HCT116 (cell line): ENCODE results near the gene CD83. TPM values are rescaled to one million over a fixed set of nuclear protein-coding genes. Genes with fewer than 3 reads are reported as not detected.

Experiments
- ATAC-seq: fragments of 200-7000 bp; cut with Tn5 transposase; 2 replicates; pipeline ENCODE4 v1.9.1; 2020; ENCODE audit warnings: mild to moderate bottlenecking, moderate library complexity
- BruUV-seq: library from RNA; stranded (reverse); fragments of 400-500 nt; replicated peaks from 2 replicates; lab custom pipeline; 2021; lab: Mats Ljungman, UMichigan
- CTCF ChIA-PET: fragments of 300-600 bp; sonication (Branson Sonifier 250); formaldehyde crosslinking; loops from one replicate; lab custom pipeline; 2021; ENCODE audit warnings: antibody characterized with exemption; lab: Charles Lee
- POLR2A ChIA-PET: fragments of 300-600, 350-600 bp; sonication (Branson Sonifier 250); formaldehyde crosslinking; loops from one replicate; lab custom pipeline; 2021; ENCODE audit warnings: antibody characterized with exemption; lab: Charles Lee
- RAD21 ChIA-PET, 2 experiments: fragments of 300-600 bp; sonication (Branson Sonifier 250); formaldehyde crosslinking; loops; one replicate each; lab custom pipeline; 2023; ENCODE audit warnings: low total read pairs in 2 of 2; ENCODE audit not compliant: uncharacterized antibody in 2 of 2, unreplicated experiment in 2 of 2, low non-redundant PET in 1 of 2; lab: Charles Lee
- DNase-seq: peaks from one replicate; pipeline ENCODE4 v3.0.0-alpha.2; 2010; ENCODE audit warnings: low read depth, low spot score
- H2AFZ ChIP-seq: fragments of 200-600 bp; shearing (Covaris generic), sonication (generic); 2 replicates; pipeline ENCODE4 v1.6.1; 2017; ENCODE audit warnings: low read depth, mixed run types, mixed read lengths, antibody characterized with exemption, low read length; ENCODE audit not compliant: poor library complexity, severe bottlenecking
- H3K27ac ChIP-seq: 2 replicates; pipeline ENCODE4 v1.5.1; 2012; ENCODE audit warnings: low read depth, low read length
- H3K27me3 ChIP-seq: fragments of 200-600 bp; sonication (generic); 2 replicates; pipeline ENCODE4 v1.6.1; 2016; ENCODE audit warnings: mixed run types, low read length, mixed read lengths; ENCODE audit not compliant: insufficient read depth
- H3K36me3 ChIP-seq, 2 experiments: fragments of 200-500 bp in 1 of 2; fragments of 200-600 bp in 1 of 2; sonication (Bioruptor generic) in 1 of 2; sonication (generic) in 1 of 2; 2 replicates each; pipeline versions ENCODE4 v1.5.1 to v1.6.1; 2014 to 2016; ENCODE audit warnings: low read length in 2 of 2, inconsistent platforms in 1 of 2, mixed read lengths in 1 of 2, mixed run types in 1 of 2; ENCODE audit not compliant: insufficient read depth in 2 of 2, control insufficient read depth in 1 of 2
- H3K4me1 ChIP-seq, 2 experiments: fragments of 200-600 bp in 1 of 2; sonication (generic) in 1 of 2; 2 replicates each; pipeline versions ENCODE4 v1.5.1 to v1.6.1; 2012 to 2017; ENCODE audit warnings: low read length in 2 of 2, inconsistent platforms in 1 of 2, mild to moderate bottlenecking in 1 of 2, mixed read lengths in 1 of 2, mixed run types in 1 of 2, moderate library complexity in 1 of 2; ENCODE audit not compliant: insufficient read depth in 2 of 2, control insufficient read depth in 1 of 2
- H3K4me2 ChIP-seq: fragments of 200-600 bp; sonication (generic); 2 replicates; pipeline ENCODE4 v1.6.1; 2017; ENCODE audit warnings: mixed run types, low read length, mixed read lengths
- H3K4me3 ChIP-seq, 2 experiments: fragments of 200-600 bp in 1 of 2; sonication (generic) in 1 of 2; replicated peaks in 1 of 2; 2 replicates each; pipeline ENCODE4 v1.5.1; 2011 to 2016; ENCODE audit warnings: low read length in 2 of 2, control low read depth in 1 of 2, low read depth in 1 of 2, mild to moderate bottlenecking in 1 of 2, mixed read lengths in 1 of 2, mixed run types in 1 of 2
- H3K79me2 ChIP-seq: fragments of 200-600 bp; sonication (generic); 2 replicates; pipeline ENCODE4 v1.6.1; 2017; ENCODE audit warnings: mild to moderate bottlenecking, mixed run types, low read length, moderate library complexity, mixed read lengths; ENCODE audit not compliant: insufficient read depth
- H3K9ac ChIP-seq: fragments of 200-600 bp; sonication (generic); 2 replicates; pipeline ENCODE4 v1.6.1; 2016; ENCODE audit warnings: low read length, mixed read lengths
- H3K9me2 ChIP-seq: fragments of 200-600 bp; sonication (generic), shearing (Covaris generic); 2 replicates; pipeline ENCODE4 v1.6.1; 2017; ENCODE audit warnings: mixed run types, mild to moderate bottlenecking, moderate library complexity; ENCODE audit not compliant: insufficient read depth
- H3K9me3 ChIP-seq, 2 experiments: fragments of 200-500 bp in 1 of 2; fragments of 200-600 bp in 1 of 2; sonication (Bioruptor generic) in 1 of 2; sonication (generic) in 1 of 2; 2 replicates each; pipeline ENCODE4 v1.6.1; 2014 to 2017; ENCODE audit warnings: low read length in 2 of 2, mixed read lengths in 2 of 2, inconsistent platforms in 1 of 2, low read depth in 1 of 2, mild to moderate bottlenecking in 1 of 2, mixed run types in 1 of 2, moderate library complexity in 1 of 2; ENCODE audit not compliant: control insufficient read depth in 1 of 2, insufficient read depth in 1 of 2
- H4K20me1 ChIP-seq: fragments of 200-600 bp; sonication (generic), shearing (Covaris generic); 2 replicates; pipeline ENCODE4 v1.6.1; 2017; ENCODE audit warnings: mixed run types, mild to moderate bottlenecking, moderate library complexity; ENCODE audit not compliant: insufficient read depth
- CBX3 ChIP-seq: IDR thresholded peaks from 2 replicates; pipeline ENCODE4 v1.6.1; 2012; ENCODE audit warnings: low read depth
- CTCF ChIP-seq, 3 experiments: fragments of 200-600 bp in 1 of 3; sonication (generic) in 1 of 3; IDR thresholded peaks in 2 of 3; conservative IDR thresholded peaks in 1 of 3; 2 replicates each; pipeline ENCODE4 v1.5.1; 2012 to 2017; ENCODE audit warnings: low read depth in 2 of 3, low read length in 2 of 3, antibody characterized with exemption in 1 of 3, borderline replicate concordance in 1 of 3, control low read depth in 1 of 3, mild to moderate bottlenecking in 1 of 3, mixed read lengths in 1 of 3, mixed run types in 1 of 3, moderate library complexity in 1 of 3; ENCODE audit not compliant: insufficient read depth in 1 of 3
- ELF1 ChIP-seq: IDR thresholded peaks from 2 replicates; pipeline ENCODE4 v1.6.1; 2012; ENCODE audit warnings: low read depth, borderline replicate concordance
- EZH2 ChIP-seq: fragments of 200-600 bp; sonication (generic); IDR thresholded peaks from 2 replicates; pipeline ENCODE4 v1.6.1; 2017; ENCODE audit warnings: antibody characterized with exemption, mixed run types
- EZH2phosphoT487 ChIP-seq: fragments of 200-600 bp; IDR thresholded peaks from 2 replicates; pipeline ENCODE4 v1.6.1; 2018; ENCODE audit warnings: antibody characterized with exemption, borderline replicate concordance
- FOSL1 ChIP-seq: IDR thresholded peaks from 2 replicates; pipeline ENCODE4 v1.6.1; 2012; ENCODE audit warnings: low read depth
- JUND ChIP-seq: IDR thresholded peaks from 2 replicates; pipeline ENCODE4 v1.6.1; 2012
- MAX ChIP-seq: IDR thresholded peaks from 2 replicates; pipeline ENCODE4 v1.6.1; 2012
- POLR2A ChIP-seq: IDR thresholded peaks from 2 replicates; pipeline ENCODE4 v1.7.0; 2011; ENCODE audit warnings: borderline replicate concordance; ENCODE audit not compliant: insufficient read depth, insufficient read length; ENCODE audit errors: extremely low read depth
- POLR2AphosphoS5 ChIP-seq: IDR thresholded peaks from 2 replicates; pipeline ENCODE4 v1.6.1; 2011; ENCODE audit warnings: mild to moderate bottlenecking, low read depth, low read length, moderate library complexity
- SIN3A ChIP-seq: IDR thresholded peaks from 2 replicates; pipeline ENCODE4 v1.6.1; 2012; ENCODE audit warnings: low read depth
- SP1 ChIP-seq: IDR thresholded peaks from 2 replicates; pipeline ENCODE4 v1.6.1; 2012; ENCODE audit warnings: low read depth
- TCF7L2 ChIP-seq: IDR thresholded peaks from 2 replicates; pipeline ENCODE4 v1.7.0; 2011; ENCODE audit warnings: borderline replicate concordance, inconsistent platforms; ENCODE audit not compliant: insufficient read depth, insufficient read length; ENCODE audit errors: extremely low read depth
- YY1 ChIP-seq: IDR thresholded peaks from 2 replicates; pipeline ENCODE4 v1.6.1; 2011; ENCODE audit warnings: low read length, low read depth, moderate library complexity, mild to moderate bottlenecking; ENCODE audit not compliant: insufficient replicate concordance; ENCODE audit errors: extremely low read depth
- ZBTB33 ChIP-seq: IDR thresholded peaks from 2 replicates; pipeline ENCODE4 v1.6.1; 2011; ENCODE audit warnings: mild to moderate bottlenecking, low read length, moderate library complexity; ENCODE audit not compliant: insufficient replicate concordance; ENCODE audit errors: extremely low read depth
- ZFX ChIP-seq: fragments of 450-650 bp; IDR thresholded peaks from 2 replicates; pipeline ENCODE4 v1.6.1; 2017
- intact Hi-C: fragments of 100-400 bp; cut with micrococcal nuclease; formaldehyde crosslinking; loops from 2 replicates; pipeline ENCODE4 v1.10.0; 2022
- total RNA-seq: library from RNA; stranded (reverse); gene quantifications from one replicate; pipeline ENCODE4 v1.2.1, GENCODE V29; 2021; ENCODE audit not compliant: unreplicated experiment
- TF ChIP-seq, protein P1 (sequence below): IDR thresholded peaks from 2 replicates; pipeline ENCODE4 v1.6.1; 2012; ENCODE audit warnings: low read depth

The CD83 gene
- total RNA-seq, 1 experiment from 2014 or later: 6.0 TPM

DNA sequence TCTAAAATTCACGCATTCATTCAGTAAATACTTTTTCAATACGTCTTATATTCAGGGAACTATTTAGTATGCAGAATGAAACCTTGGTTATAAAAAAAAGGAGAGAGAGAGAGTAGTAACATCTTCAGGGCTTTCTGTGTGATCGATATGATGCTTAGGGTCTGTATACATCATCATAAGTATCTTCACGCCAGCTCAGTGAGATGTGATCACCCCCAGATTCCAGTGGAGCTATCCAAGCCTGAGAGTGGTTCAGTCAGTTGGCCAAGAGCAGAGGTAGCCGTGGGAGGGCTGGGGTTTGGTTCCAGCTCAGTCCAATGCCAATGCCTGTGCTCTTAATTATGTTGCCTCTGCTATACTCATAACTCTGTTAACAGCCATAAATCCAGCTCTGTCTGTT lies 8.6 kb downstream of the CD83 start:
- DNase-seq (no peak), ATAC-seq (no peak)
- no peak overlapping the region for H3K4me2 ChIP-seq
- H3K79me2 ChIP-seq: no peaks in the 10 kb centered on the region
- no peaks in the 10 kb centered on the region for H3K27me3 ChIP-seq
- no peak overlapping the region for H3K27ac ChIP-seq
- H4K20me1 ChIP-seq: no peaks in the 10 kb centered on the region
- POLR2A ChIA-PET: no interaction called here
- H3K9ac ChIP-seq: no peak overlapping the region
- intact Hi-C loops: loop anchor here (10.0 kb wide), 1 partner anchor 1499 kb away; no protein-coding TSS in a partner anchor
- TF ChIP-seq FOSL1 (no peak), SIN3A (no peak), SP1 (no peak), CTCF (IDR thresholded peaks at IDR 0.05 in 2 of 3, conservative IDR thresholded peaks at IDR 0.05 in 1 of 3; ENCODE audit: borderline replicate concordance in 1 of 3, insufficient read depth in 1 of 3, low read depth in 2 of 3, low read length in 2 of 3) (no peak), CBX3 (no peak), YY1 (no peak), POLR2AphosphoS5 (no peak), EZH2phosphoT487 (no peak), ELF1 (no peak), MAX (no peak), EZH2 (no peak), POLR2A (no peak), ZFX (no peak), TCF7L2 (no peak), ZBTB33 (no peak), JUND (no peak)
- TF ChIP-seq, protein P1, sequence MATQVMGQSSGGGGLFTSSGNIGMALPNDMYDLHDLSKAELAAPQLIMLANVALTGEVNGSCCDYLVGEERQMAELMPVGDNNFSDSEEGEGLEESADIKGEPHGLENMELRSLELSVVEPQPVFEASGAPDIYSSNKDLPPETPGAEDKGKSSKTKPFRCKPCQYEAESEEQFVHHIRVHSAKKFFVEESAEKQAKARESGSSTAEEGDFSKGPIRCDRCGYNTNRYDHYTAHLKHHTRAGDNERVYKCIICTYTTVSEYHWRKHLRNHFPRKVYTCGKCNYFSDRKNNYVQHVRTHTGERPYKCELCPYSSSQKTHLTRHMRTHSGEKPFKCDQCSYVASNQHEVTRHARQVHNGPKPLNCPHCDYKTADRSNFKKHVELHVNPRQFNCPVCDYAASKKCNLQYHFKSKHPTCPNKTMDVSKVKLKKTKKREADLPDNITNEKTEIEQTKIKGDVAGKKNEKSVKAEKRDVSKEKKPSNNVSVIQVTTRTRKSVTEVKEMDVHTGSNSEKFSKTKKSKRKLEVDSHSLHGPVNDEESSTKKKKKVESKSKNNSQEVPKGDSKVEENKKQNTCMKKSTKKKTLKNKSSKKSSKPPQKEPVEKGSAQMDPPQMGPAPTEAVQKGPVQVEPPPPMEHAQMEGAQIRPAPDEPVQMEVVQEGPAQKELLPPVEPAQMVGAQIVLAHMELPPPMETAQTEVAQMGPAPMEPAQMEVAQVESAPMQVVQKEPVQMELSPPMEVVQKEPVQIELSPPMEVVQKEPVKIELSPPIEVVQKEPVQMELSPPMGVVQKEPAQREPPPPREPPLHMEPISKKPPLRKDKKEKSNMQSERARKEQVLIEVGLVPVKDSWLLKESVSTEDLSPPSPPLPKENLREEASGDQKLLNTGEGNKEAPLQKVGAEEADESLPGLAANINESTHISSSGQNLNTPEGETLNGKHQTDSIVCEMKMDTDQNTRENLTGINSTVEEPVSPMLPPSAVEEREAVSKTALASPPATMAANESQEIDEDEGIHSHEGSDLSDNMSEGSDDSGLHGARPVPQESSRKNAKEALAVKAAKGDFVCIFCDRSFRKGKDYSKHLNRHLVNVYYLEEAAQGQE: no peak
- H2AFZ ChIP-seq: no peak overlapping the region
- BruUV-seq: no TSS peak
- H3K9me2 ChIP-seq: no peaks in the 10 kb centered on the region
- H3K4me3 ChIP-seq: no peak overlapping the region
- RAD21 ChIA-PET: no interaction called here
- CTCF ChIA-PET: interaction anchor here (1.1 kb wide), 1 partner anchor 218 kb away, joined by 3 read pairs; no protein-coding TSS in a partner anchor
- no peaks in the 10 kb centered on the region for H3K9me3 ChIP-seq
- no peaks in the 10 kb centered on the region for H3K4me1 ChIP-seq
- no peaks in the 10 kb centered on the region for H3K36me3 ChIP-seq
